GM12874 (cell line): ENCODE data around the gene PPARG.

ENCODE experiments used
- CTCF ChIP-seq: IDR thresholded peaks from 2 replicates; pipeline ENCODE4 v1.5.1; 2011; ENCODE audit warnings: low read depth, mild to moderate bottlenecking, control low read depth, low read length, moderate library complexity; ENCODE audit not compliant: insufficient read depth

The PPARG gene

GRCh38 chr3:12430086-12430485, 141.2 kb downstream of the PPARG start:
- no peak for TF ChIP-seq CTCF

GRCh38 chr3:12433823-12434222, 145.0 kb downstream of the PPARG start:
- no peak for TF ChIP-seq CTCF

GRCh38 chr3:12436514-12437220, 147.8 kb downstream of the PPARG start:
- TF ChIP-seq CTCF, result no peak

GRCh38 chr3:12437221-12437605, 148.3 kb downstream of the PPARG start:
- TF ChIP-seq CTCF, result no peak

- TF ChIP-seq CTCF, result no peak
Observed at GRCh38 chr3:12437861-12438260, 149.0 kb downstream of the PPARG start.

GRCh38 chr3:12438318-12438717, 149.4 kb downstream of the PPARG start:
- no peak for TF ChIP-seq CTCF

- no peak for TF ChIP-seq CTCF
Observed at GRCh38 chr3:12439161-12439940, 150.5 kb downstream of the PPARG start.
